ENCODE data around the gene CAP1. TPM values are rescaled to one million over a fixed set of nuclear protein-coding genes. Genes with fewer than 3 reads are reported as not detected.
A peak's percentile ranks its signal among the peaks of the same experiment; 100 is the strongest.

Gene CAP1
- total and polyA plus RNA-seq, 2 of the 13 experiments (the other 11 are each of a cell fraction or from before 2014, with no cell fraction given), result 174 to 195 TPM

- TF ChIP-seq STAT6 (CRISPR knock-in tag; IDR thresholded peaks at IDR 0.05; ENCODE audit: borderline replicate concordance) (no peak), MIER2 (CRISPR knock-in tag; IDR thresholded peaks at IDR 0.05) (no peak; the same call in 1 of the 2 replicates), CHCHD3 (CRISPR knock-in tag; IDR thresholded peaks at IDR 0.05) (peak; percentile 91; the same call in 1 of the 2 replicates), ZNF451 (CRISPR knock-in tag; IDR thresholded peaks at IDR 0.05) (peak; percentile 91), ZBTB43 (CRISPR knock-in tag; conservative IDR thresholded peaks at IDR 0.05) (0 out of 2 replicates have a peak, but pooled peaks have one; percentile 46), ZBED4 (CRISPR knock-in tag; IDR thresholded peaks at IDR 0.05; ENCODE audit: borderline replicate concordance) (peak; percentile 27; the same call in 1 of the 2 replicates), WIZ (CRISPR knock-in tag; IDR thresholded peaks at IDR 0.05) (peak; percentile 78; the same call in 1 of the 2 replicates), HBP1 (CRISPR knock-in tag; IDR thresholded peaks at IDR 0.05; ENCODE audit: low read depth) (no peak), ZNF446 (CRISPR knock-in tag; IDR thresholded peaks at IDR 0.05) (no peak), HNF1B (CRISPR knock-in tag; IDR thresholded peaks at IDR 0.05) (peak; percentile 49; the same call in 1 of the 2 replicates), TRIM22 (IDR thresholded peaks at IDR 0.05) (no peak), GMEB1 (CRISPR knock-in tag; IDR thresholded peaks at IDR 0.05; ENCODE audit: borderline replicate concordance) (peak; percentile 81)
Measured at GRCh38 chr1:40096977-40097782, 56.7 kb downstream of the CAP1 start, which contains the start of gene PPT1 (continued).
